CD8-positive, alpha-beta memory T cell (primary cell): ENCODE data around the gene TUBGCP2. TPM values are rescaled to one million over a fixed set of nuclear protein-coding genes. Genes with fewer than 3 reads are reported as not detected.
A peak's percentile ranks its signal among the peaks of the same experiment; 100 is the strongest.

ENCODE experiments used
- CTCF ChIA-PET: fragments of 350-600 bp; sonication (Branson Sonifier 250); formaldehyde crosslinking; loops from one replicate; lab custom pipeline; 2021; ENCODE audit warnings: antibody characterized with exemption; lab: Charles Lee
- POLR2A ChIA-PET: fragments of 350-600 bp; sonication (Branson Sonifier 250); formaldehyde crosslinking; loops from one replicate; lab custom pipeline; 2021; ENCODE audit warnings: antibody characterized with exemption; lab: Charles Lee
- DNase-seq, 5 donors: peaks; one replicate each; pipeline versions ENCODE4 v3.0.0 to v3.0.0-alpha.2; 2020 to 2022; ENCODE audit warnings: mixed read lengths in 1 of 5
- H3K27ac ChIP-seq: one replicate; pipeline ENCODE4 v1.7.0; 2013; ENCODE audit warnings: low read depth, mild to moderate bottlenecking, low read length, moderate library complexity
- H3K27me3 ChIP-seq: 2 replicates; pipeline ENCODE4 v1.7.0; 2013; ENCODE audit warnings: low read length, mild to moderate bottlenecking; ENCODE audit not compliant: insufficient read depth, poor library complexity, severe bottlenecking
- H3K36me3 ChIP-seq: 2 replicates; pipeline ENCODE4 v1.7.0; 2013; ENCODE audit warnings: mild to moderate bottlenecking, low read length, moderate library complexity; ENCODE audit not compliant: insufficient read depth
- H3K4me1 ChIP-seq: 2 replicates; pipeline ENCODE4 v1.7.0; 2013; ENCODE audit warnings: mild to moderate bottlenecking, low read length, moderate library complexity; ENCODE audit not compliant: insufficient read depth
- H3K4me3 ChIP-seq: 2 replicates; pipeline ENCODE4 v1.7.0; 2013; ENCODE audit warnings: mild to moderate bottlenecking, low read length
- H3K9me3 ChIP-seq: 2 replicates; pipeline ENCODE4 v1.7.0; 2013; ENCODE audit warnings: mild to moderate bottlenecking, low read length
- H3K27ac Mint-ChIP-seq, 8 donors: one replicate each; pipeline ENCODE4 v1.8.0; 2020 to 2021; ENCODE audit warnings: mixed read lengths in 8 of 8, mild to moderate bottlenecking in 6 of 8, inconsistent platforms in 3 of 8, moderate library complexity in 3 of 8
- H3K27me3 Mint-ChIP-seq, 2 donors: one replicate each; pipeline ENCODE4 v1.8.0; 2020 to 2021; ENCODE audit warnings: mixed read lengths in 2 of 2, mild to moderate bottlenecking in 1 of 2, moderate library complexity in 1 of 2
- H3K36me3 Mint-ChIP-seq, 3 donors: one replicate each; pipeline ENCODE4 v1.8.0; 2020 to 2021; ENCODE audit warnings: mixed read lengths in 3 of 3, inconsistent platforms in 1 of 3, mild to moderate bottlenecking in 1 of 3
- H3K4me1 Mint-ChIP-seq, 3 donors: one replicate each; pipeline ENCODE4 v1.8.0; 2020 to 2021; ENCODE audit warnings: mixed read lengths in 3 of 3, inconsistent platforms in 1 of 3, mild to moderate bottlenecking in 1 of 3
- H3K4me3 Mint-ChIP-seq, 7 donors: one replicate each; pipeline ENCODE4 v1.8.0; 2020 to 2021; ENCODE audit warnings: mixed read lengths in 7 of 7, mild to moderate bottlenecking in 6 of 7, moderate library complexity in 4 of 7, inconsistent platforms in 2 of 7
- H3K9me3 Mint-ChIP-seq, 5 donors: one replicate each; pipeline ENCODE4 v1.8.0; 2020 to 2022; ENCODE audit warnings: mixed read lengths in 5 of 5, mild to moderate bottlenecking in 3 of 5, moderate library complexity in 2 of 5, inconsistent platforms in 1 of 5
- polyA plus RNA-seq: library from polyadenylated mRNA; unstranded; fragments of 300-500 nt; fragmentation: Illumina TruSeq; gene quantifications from one replicate; pipeline ENCODE4 v1.2.3, GENCODE V29; 2021
- total RNA-seq, 2 experiments: library from RNA; stranded (reverse); gene quantifications; one replicate each; pipeline ENCODE4 v1.2.3, GENCODE V29; 2021

Gene TUBGCP2
- total and polyA plus RNA-seq, 3 experiments from 2014 or later: 39.9 to 68.1 (median 67.9) TPM

- Mint-ChIP-seq H3K27ac (no peak overlapping the region), H3K9me3 (no peaks in the 10 kb centered on the region), H3K4me3 (no peak overlapping the region), H3K36me3 (no peaks in the 10 kb centered on the region), H3K4me1 (peaks cover 14 to 35% (median 23%) of the 10 kb centered on the region in 3 donors), H3K27me3 (peaks cover 20 to 48% of the 10 kb centered on the region in 2 donors)
- no peak overlapping the region for H3K27ac ChIP-seq
- POLR2A ChIA-PET: no interaction called here
- peaks cover 16% of the 10 kb centered on the region for H3K27me3 ChIP-seq
- no peaks in the 10 kb centered on the region for H3K9me3 ChIP-seq
- DNase-seq: no peak
- H3K4me3 ChIP-seq: no peak overlapping the region
- CTCF ChIA-PET: no interaction called here
- peaks cover 15% of the 10 kb centered on the region for H3K4me1 ChIP-seq
- no peaks in the 10 kb centered on the region for H3K36me3 ChIP-seq
Observed at GRCh38 chr10:133239990-133240389, 68.7 kb downstream of the TUBGCP2 start.

GRCh38 chr10:133238466-133238804 is 70.2 kb downstream of the TUBGCP2 start:
- CTCF ChIA-PET: no interaction called here
- peaks cover 16% of the 10 kb centered on the region for H3K27me3 ChIP-seq
- no peaks in the 10 kb centered on the region for H3K9me3 ChIP-seq
- Mint-ChIP-seq H3K27me3 (peaks cover 26 to 59% of the 10 kb centered on the region in 2 donors), H3K36me3 (no peaks in the 10 kb centered on the region), H3K4me3 (peak overlapping the region in 4 of 7 donors; percentile 13 to 73 (median 46)), H3K9me3 (no peaks in the 10 kb centered on the region), H3K4me1 (peaks cover 14 to 38% (median 26%) of the 10 kb centered on the region in 3 donors), H3K27ac (no peak overlapping the region)
- no peak for DNase-seq
- H3K27ac ChIP-seq: no peak overlapping the region
- H3K4me3 ChIP-seq: no peak overlapping the region
- H3K4me1 ChIP-seq: peaks cover 15% of the 10 kb centered on the region
- H3K36me3 ChIP-seq: no peaks in the 10 kb centered on the region
- POLR2A ChIA-PET: no interaction called here

GRCh38 chr10:133237588-133238465 is 70.8 kb downstream of the TUBGCP2 start, which contains the start of gene VENTX:
Gene VENTX (plus strand): TSS chr10:133237855. CDS start chr10:133237915, 60 bp downstream.
- Mint-ChIP-seq H3K4me3 (peak within 1 kb of the TSS in 6 of 7 donors; percentile 12 to 73 (median 32)), H3K4me1 (peaks cover 14 to 35% (median 23%) of the 10 kb centered on the region in 3 donors), H3K9me3 (no peaks in the 10 kb centered on the region), H3K36me3 (no peaks in the 10 kb centered on the region), H3K27me3 (peaks cover 27 to 59% of the 10 kb centered on the region in 2 donors), H3K27ac (no peak within 1 kb of the TSS)
- Histone ChIP-seq H3K27ac (no peak within 1 kb of the TSS), H3K9me3 (no peaks in the 10 kb centered on the region), H3K4me1 (peaks cover 15% of the 10 kb centered on the region), H3K27me3 (peaks cover 13% of the 10 kb centered on the region), H3K4me3 (no peak within 1 kb of the TSS), H3K36me3 (no peaks in the 10 kb centered on the region)
- CTCF ChIA-PET: no interaction called here
- POLR2A ChIA-PET: no interaction called here
- no peak for DNase-seq

- Mint-ChIP-seq H3K4me3 (peak overlapping the region in 2 of 7 donors; percentile 12 to 26), H3K27ac (no peak overlapping the region), H3K4me1 (peaks cover 14 to 31% (median 20%) of the 10 kb centered on the region in 3 donors), H3K36me3 (no peaks in the 10 kb centered on the region), H3K27me3 (peaks cover 27 to 55% of the 10 kb centered on the region in 2 donors), H3K9me3 (no peaks in the 10 kb centered on the region)
- H3K36me3 ChIP-seq: no peaks in the 10 kb centered on the region
- no peak overlapping the region for H3K4me3 ChIP-seq
- no peaks in the 10 kb centered on the region for H3K9me3 ChIP-seq
- no peak overlapping the region for H3K27ac ChIP-seq
- no peak for DNase-seq
- peaks cover 11% of the 10 kb centered on the region for H3K27me3 ChIP-seq
- peaks cover 15% of the 10 kb centered on the region for H3K4me1 ChIP-seq
- ChIA-PET CTCF (no interaction called here), POLR2A (no interaction called here)
Observed at GRCh38 chr10:133237241-133237587, 71.5 kb downstream of the TUBGCP2 start.

GRCh38 chr10:133236401-133237240 is 72.1 kb downstream of the TUBGCP2 start:
- Histone ChIP-seq H3K27ac (no peak overlapping the region), H3K27me3 (peaks cover 10% of the 10 kb centered on the region), H3K9me3 (no peaks in the 10 kb centered on the region), H3K4me1 (peaks cover 9% of the 10 kb centered on the region), H3K36me3 (no peaks in the 10 kb centered on the region), H3K4me3 (no peak overlapping the region)
- POLR2A ChIA-PET: no interaction called here
- H3K4me1 Mint-ChIP-seq: peaks cover 11 to 26% (median 17%) of the 10 kb centered on the region in 3 donors
- CTCF ChIA-PET: no interaction called here
- H3K27me3 Mint-ChIP-seq: peaks cover 33 to 57% of the 10 kb centered on the region in 2 donors
- peak overlapping the region in 1 of 7 donors; percentile 70 for H3K4me3 Mint-ChIP-seq
- no peaks in the 10 kb centered on the region for H3K36me3 Mint-ChIP-seq
- no peaks in the 10 kb centered on the region for H3K9me3 Mint-ChIP-seq
- H3K27ac Mint-ChIP-seq: no peak overlapping the region
- DNase-seq: no peak

GRCh38 chr10:133235932-133236331 is 72.7 kb downstream of the TUBGCP2 start:
- no peak for DNase-seq
- no peaks in the 10 kb centered on the region for H3K9me3 Mint-ChIP-seq
- Histone ChIP-seq H3K4me1 (peaks cover 2% of the 10 kb centered on the region), H3K27me3 (peaks cover 4% of the 10 kb centered on the region), H3K27ac (no peak overlapping the region), H3K9me3 (no peaks in the 10 kb centered on the region), H3K4me3 (no peak overlapping the region), H3K36me3 (no peaks in the 10 kb centered on the region)
- peaks cover 4 to 25% (median 10%) of the 10 kb centered on the region in 3 donors for H3K4me1 Mint-ChIP-seq
- ChIA-PET CTCF (no interaction called here), POLR2A (no interaction called here)
- no peaks in the 10 kb centered on the region for H3K36me3 Mint-ChIP-seq
- peaks cover 31 to 55% of the 10 kb centered on the region in 2 donors for H3K27me3 Mint-ChIP-seq
- H3K27ac Mint-ChIP-seq: peak overlapping the region in 1 of 8 donors; percentile 33
- peak overlapping the region; percentile 56 to 88 (median 71) for H3K4me3 Mint-ChIP-seq

- Mint-ChIP-seq H3K27me3 (peaks cover 26 to 51% of the 10 kb centered on the region in 2 donors), H3K27ac (peak overlapping the region in 1 of 8 donors; percentile 24), H3K4me1 (peaks cover 0 to 21% (median 7%) of the 10 kb centered on the region in 3 donors), H3K9me3 (no peaks in the 10 kb centered on the region), H3K4me3 (peak overlapping the region; percentile 56 to 88 (median 73)), H3K36me3 (no peaks in the 10 kb centered on the region)
- H3K4me3 ChIP-seq: no peak overlapping the region
- peaks cover 4% of the 10 kb centered on the region for H3K27me3 ChIP-seq
- H3K27ac ChIP-seq: no peak overlapping the region
- no peaks in the 10 kb centered on the region for H3K4me1 ChIP-seq
- CTCF ChIA-PET: no interaction called here
- H3K36me3 ChIP-seq: no peaks in the 10 kb centered on the region
- POLR2A ChIA-PET: no interaction called here
- no peaks in the 10 kb centered on the region for H3K9me3 ChIP-seq
- no peak for DNase-seq
Observed at GRCh38 chr10:133235265-133235855, 73.3 kb downstream of the TUBGCP2 start.
